Endodermal cell (in vitro differentiated cells): ENCODE results near the gene SPECC1. TPM values are rescaled to one million over a fixed set of nuclear protein-coding genes. Genes with fewer than 3 reads are reported as not detected.

Source experiments
- DNase-seq: peaks from one replicate; pipeline ENCODE4 v3.0.0-alpha.2; 2017
- H3K27ac ChIP-seq: 2 replicates; pipeline ENCODE4 v1.5.1; 2013; ENCODE audit warnings: mild to moderate bottlenecking, low read depth, low read length, moderate library complexity
- H3K27me3 ChIP-seq: 2 replicates; pipeline ENCODE4 v1.6.1; 2013; ENCODE audit warnings: mild to moderate bottlenecking, low read length, moderate library complexity; ENCODE audit not compliant: insufficient read depth, control insufficient read depth, poor library complexity, severe bottlenecking
- H3K36me3 ChIP-seq: 2 replicates; pipeline ENCODE4 v1.7.0; 2013; ENCODE audit warnings: mild to moderate bottlenecking, low read length, moderate library complexity; ENCODE audit not compliant: control insufficient read depth, insufficient read depth
- H3K4me1 ChIP-seq: one replicate; pipeline ENCODE4 v1.7.0; 2013; ENCODE audit warnings: low read length; ENCODE audit not compliant: control insufficient read depth, insufficient read depth
- H3K4me3 ChIP-seq: 2 replicates; pipeline ENCODE4 v1.5.1; 2013; ENCODE audit warnings: mild to moderate bottlenecking, low read length, moderate library complexity
- H3K9ac ChIP-seq: 2 replicates; pipeline ENCODE4 v1.6.1; 2013; ENCODE audit warnings: mild to moderate bottlenecking, low read length, moderate library complexity; ENCODE audit not compliant: poor library complexity, severe bottlenecking; ENCODE audit errors: extremely low read depth
- H3K9me3 ChIP-seq: 2 replicates; pipeline ENCODE4 v1.6.1; 2013; ENCODE audit warnings: mild to moderate bottlenecking, low read length, moderate library complexity; ENCODE audit not compliant: control insufficient read depth
- H3K27ac Mint-ChIP-seq: 2 replicates; pipeline ENCODE4 v1.8.0; 2020; ENCODE audit warnings: mixed read lengths
- H3K27me3 Mint-ChIP-seq: 2 replicates; pipeline ENCODE4 v1.8.0; 2021; ENCODE audit warnings: mild to moderate bottlenecking, mixed read lengths; ENCODE audit not compliant: insufficient read depth
- H3K36me3 Mint-ChIP-seq: 2 replicates; pipeline ENCODE4 v1.8.0; 2020; ENCODE audit warnings: low read depth, mixed read lengths
- H3K4me1 Mint-ChIP-seq: 2 replicates; pipeline ENCODE4 v1.8.0; 2020; ENCODE audit warnings: mixed read lengths
- H3K4me3 Mint-ChIP-seq: 2 replicates; pipeline ENCODE4 v1.8.0; 2020; ENCODE audit warnings: mild to moderate bottlenecking, moderate library complexity, mixed read lengths
- H3K9me3 Mint-ChIP-seq: 2 replicates; pipeline ENCODE4 v1.8.0; 2020; ENCODE audit warnings: mild to moderate bottlenecking, mixed read lengths
- WGBS, 2 experiments: methylation state at CpG; one replicate each; pipeline versions ENCODE4 v1.1.5 to v1.1.7; 2013; ENCODE audit warnings: missing lambda C conversion rate in 2 of 2, mixed read lengths in 1 of 2; ENCODE audit not compliant: insufficient coverage in 1 of 2, insufficient read length in 1 of 2; 5-methylcytosine and 5-hydroxymethylcytosine counted together
- total RNA-seq, 2 donors: library from RNA; stranded (reverse); fragmentation: NEBNext Ultra II Directional in 1 of 2; extraction: Animal tissue kit (Norgen Biotek cat#: 25700) in 1 of 2; gene quantifications; 2 replicates in 1 of 2; 3 replicates in 1 of 2; pipeline ENCODE4 v1.2.1, GENCODE V29; 2021
- TF ChIP-seq, protein P1 (sequence below): fragments of 200-600 bp; sonication (generic); conservative IDR thresholded peaks from 2 replicates; pipeline ENCODE4 v1.5.0; 2021; ENCODE audit warnings: antibody characterized with exemption, mild to moderate bottlenecking

SPECC1 gene
- total RNA-seq, 2 donors from 2014 or later, result 48.7 to 60.6 TPM

DNA sequence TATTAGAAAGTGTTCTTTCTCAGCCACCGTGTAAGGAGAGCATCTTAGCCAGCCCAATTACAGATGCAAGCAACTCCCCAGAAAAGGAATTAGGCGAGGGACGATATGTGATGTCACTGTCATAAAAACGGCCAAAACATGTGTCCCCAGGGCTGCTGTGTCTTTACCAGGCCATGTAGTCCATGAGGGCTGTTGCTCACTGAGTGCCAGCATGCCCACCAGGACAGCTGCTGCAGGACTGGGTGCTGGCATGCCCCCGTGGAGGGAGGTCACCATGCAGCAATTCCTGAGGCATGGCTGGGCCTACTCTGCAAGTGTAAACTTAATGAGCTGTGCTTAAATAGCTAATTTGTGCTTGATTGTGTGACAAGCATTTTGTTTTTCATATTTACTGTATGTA, 301.3 kb downstream of the SPECC1 start:
- Mint-ChIP-seq H3K36me3 (peaks cover 43% of the 10 kb centered on the region), H3K9me3 (peaks cover 25% of the 10 kb centered on the region), H3K27ac (no peak overlapping the region), H3K4me3 (no peak overlapping the region), H3K27me3 (no peaks in the 10 kb centered on the region), H3K4me1 (no peaks in the 10 kb centered on the region)
- DNase-seq, result no peak
- Histone ChIP-seq H3K27me3 (no peaks in the 10 kb centered on the region), H3K27ac (no peak overlapping the region), H3K9me3 (peaks cover 31% of the 10 kb centered on the region), H3K36me3 (peaks cover 36% of the 10 kb centered on the region), H3K9ac (no peak overlapping the region), H3K4me3 (no peak overlapping the region), H3K4me1 (no peaks in the 10 kb centered on the region)
- 95 to 96% methylated on average over 4 to 5 of the region's 5 CpGs for WGBS, 2 experiments
- TF ChIP-seq, protein P1, sequence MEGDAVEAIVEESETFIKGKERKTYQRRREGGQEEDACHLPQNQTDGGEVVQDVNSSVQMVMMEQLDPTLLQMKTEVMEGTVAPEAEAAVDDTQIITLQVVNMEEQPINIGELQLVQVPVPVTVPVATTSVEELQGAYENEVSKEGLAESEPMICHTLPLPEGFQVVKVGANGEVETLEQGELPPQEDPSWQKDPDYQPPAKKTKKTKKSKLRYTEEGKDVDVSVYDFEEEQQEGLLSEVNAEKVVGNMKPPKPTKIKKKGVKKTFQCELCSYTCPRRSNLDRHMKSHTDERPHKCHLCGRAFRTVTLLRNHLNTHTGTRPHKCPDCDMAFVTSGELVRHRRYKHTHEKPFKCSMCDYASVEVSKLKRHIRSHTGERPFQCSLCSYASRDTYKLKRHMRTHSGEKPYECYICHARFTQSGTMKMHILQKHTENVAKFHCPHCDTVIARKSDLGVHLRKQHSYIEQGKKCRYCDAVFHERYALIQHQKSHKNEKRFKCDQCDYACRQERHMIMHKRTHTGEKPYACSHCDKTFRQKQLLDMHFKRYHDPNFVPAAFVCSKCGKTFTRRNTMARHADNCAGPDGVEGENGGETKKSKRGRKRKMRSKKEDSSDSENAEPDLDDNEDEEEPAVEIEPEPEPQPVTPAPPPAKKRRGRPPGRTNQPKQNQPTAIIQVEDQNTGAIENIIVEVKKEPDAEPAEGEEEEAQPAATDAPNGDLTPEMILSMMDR, result no peak

DNA sequence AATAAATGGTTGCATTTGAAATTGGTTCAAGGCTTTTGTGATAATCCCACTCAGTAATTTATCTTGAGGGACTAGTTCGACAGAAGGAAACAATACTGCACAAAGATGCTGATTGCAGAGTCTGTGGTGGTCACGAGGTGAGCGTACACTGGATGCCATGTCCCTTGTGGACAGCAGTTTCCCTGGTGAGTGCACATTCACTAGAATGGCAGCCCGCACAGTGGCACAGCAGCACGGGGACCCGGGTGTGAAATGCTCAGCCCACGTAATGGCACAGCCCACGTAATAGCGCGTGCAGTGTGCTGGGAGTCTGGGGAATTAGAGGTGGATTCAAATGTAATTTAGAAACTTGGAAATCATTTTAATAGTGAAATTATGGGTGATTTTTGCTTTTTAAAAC, 304.1 kb downstream of the SPECC1 start:
- peaks cover 14% of the 10 kb centered on the region for H3K36me3 ChIP-seq
- H3K9me3 Mint-ChIP-seq, result peaks cover 4% of the 10 kb centered on the region
- no peaks in the 10 kb centered on the region for H3K4me1 Mint-ChIP-seq
- H3K27me3 Mint-ChIP-seq, result no peaks in the 10 kb centered on the region
- DNase-seq, result no peak
- no peak overlapping the region for H3K4me3 Mint-ChIP-seq
- H3K27me3 ChIP-seq, result no peaks in the 10 kb centered on the region
- TF ChIP-seq, protein P1, result no peak
- no peak overlapping the region for H3K27ac Mint-ChIP-seq
- no peak overlapping the region for H3K27ac ChIP-seq
- H3K9ac ChIP-seq, result no peak overlapping the region
- no peak overlapping the region for H3K4me3 ChIP-seq
- H3K4me1 ChIP-seq, result no peaks in the 10 kb centered on the region
- 87 to 95% methylated on average over 9 to 10 of the region's 10 CpGs for WGBS, 2 experiments
- H3K36me3 Mint-ChIP-seq, result peaks cover 18% of the 10 kb centered on the region
- peaks cover 4% of the 10 kb centered on the region for H3K9me3 ChIP-seq

DNA sequence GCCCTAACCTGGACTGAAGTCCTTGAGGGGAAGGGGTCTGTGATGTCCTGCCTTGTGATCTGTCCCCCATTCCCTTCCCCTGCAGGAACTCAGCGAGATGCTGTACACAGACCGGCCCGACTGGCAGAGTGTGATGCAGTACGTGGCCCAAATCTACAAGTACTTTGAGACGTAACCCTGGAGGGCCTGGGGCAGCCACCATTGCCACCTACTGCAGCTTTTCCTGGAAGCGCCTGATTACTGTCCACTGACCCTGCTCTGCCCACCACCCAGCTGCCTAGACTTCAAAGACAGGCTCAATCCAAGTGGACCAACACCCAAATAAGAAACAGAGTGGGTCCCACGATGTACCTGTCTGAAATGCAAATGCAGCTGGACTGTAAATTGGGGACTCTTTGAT, 304.7 kb downstream of the SPECC1 start:
- no peaks in the 10 kb centered on the region for H3K27me3 ChIP-seq
- H3K4me3 ChIP-seq, result no peak overlapping the region
- Mint-ChIP-seq H3K4me1 (no peaks in the 10 kb centered on the region), H3K36me3 (peaks cover 13% of the 10 kb centered on the region), H3K27ac (no peak overlapping the region), H3K9me3 (no peaks in the 10 kb centered on the region), H3K27me3 (no peaks in the 10 kb centered on the region), H3K4me3 (no peak overlapping the region)
- TF ChIP-seq, protein P1, result no peak
- whole genome bisulfite sequencing, 2 experiments, result 93 to 98% methylated on average over 5 to 7 of the region's 7 CpGs
- no peak overlapping the region for H3K9ac ChIP-seq
- no peak overlapping the region for H3K27ac ChIP-seq
- DNase-seq, result no peak
- H3K36me3 ChIP-seq, result peaks cover 10% of the 10 kb centered on the region
- H3K9me3 ChIP-seq, result no peaks in the 10 kb centered on the region
- no peaks in the 10 kb centered on the region for H3K4me1 ChIP-seq
